Subcutaneous adipose tissue (tissue), 4 donors: ENCODE results near the gene SULT1B1. TPM values are rescaled to one million over a fixed set of nuclear protein-coding genes. Genes with fewer than 3 reads are reported as not detected.

Experiments
- total RNA-seq, 4 donors: library from RNA; depleted of rRNA; stranded (reverse); fragments of >200 nt; gene quantifications; one replicate each; pipeline ENCODE4 v1.1.0, GENCODE V29; 2016
- TF ChIP-seq, protein P1 (sequence below): fragments of 450-650 bp; IDR thresholded peaks from one replicate; pipeline ENCODE4 v1.5.1; 2016; ENCODE audit warnings: low read depth, mild to moderate bottlenecking, control low read depth, antibody characterized with exemption, moderate library complexity

SULT1B1 gene
- total RNA-seq, 4 donors from 2014 or later: 0.75 to 3.3 (median 2.0) TPM

DNA sequence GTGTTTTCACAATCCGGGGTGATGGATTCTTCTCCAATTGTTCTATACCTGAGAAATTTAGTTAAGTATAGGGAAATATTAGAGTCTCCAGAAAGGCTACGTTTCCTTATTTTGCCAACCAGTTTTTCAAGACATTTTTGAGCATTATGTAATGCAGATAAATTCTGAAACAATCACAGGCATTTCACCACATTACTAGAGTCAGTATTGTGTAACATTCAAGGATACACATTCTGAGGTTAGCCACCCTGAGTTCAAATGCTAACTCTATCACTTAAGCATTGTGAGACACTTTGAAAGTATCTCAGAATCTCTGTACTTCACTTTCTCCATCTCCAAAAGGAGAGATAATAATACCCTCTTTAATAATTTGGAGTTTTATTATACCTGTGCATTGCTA lies 10.6 kb downstream of the SULT1B1 start:
- TF ChIP-seq, protein P1, sequence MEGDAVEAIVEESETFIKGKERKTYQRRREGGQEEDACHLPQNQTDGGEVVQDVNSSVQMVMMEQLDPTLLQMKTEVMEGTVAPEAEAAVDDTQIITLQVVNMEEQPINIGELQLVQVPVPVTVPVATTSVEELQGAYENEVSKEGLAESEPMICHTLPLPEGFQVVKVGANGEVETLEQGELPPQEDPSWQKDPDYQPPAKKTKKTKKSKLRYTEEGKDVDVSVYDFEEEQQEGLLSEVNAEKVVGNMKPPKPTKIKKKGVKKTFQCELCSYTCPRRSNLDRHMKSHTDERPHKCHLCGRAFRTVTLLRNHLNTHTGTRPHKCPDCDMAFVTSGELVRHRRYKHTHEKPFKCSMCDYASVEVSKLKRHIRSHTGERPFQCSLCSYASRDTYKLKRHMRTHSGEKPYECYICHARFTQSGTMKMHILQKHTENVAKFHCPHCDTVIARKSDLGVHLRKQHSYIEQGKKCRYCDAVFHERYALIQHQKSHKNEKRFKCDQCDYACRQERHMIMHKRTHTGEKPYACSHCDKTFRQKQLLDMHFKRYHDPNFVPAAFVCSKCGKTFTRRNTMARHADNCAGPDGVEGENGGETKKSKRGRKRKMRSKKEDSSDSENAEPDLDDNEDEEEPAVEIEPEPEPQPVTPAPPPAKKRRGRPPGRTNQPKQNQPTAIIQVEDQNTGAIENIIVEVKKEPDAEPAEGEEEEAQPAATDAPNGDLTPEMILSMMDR: no peak

DNA sequence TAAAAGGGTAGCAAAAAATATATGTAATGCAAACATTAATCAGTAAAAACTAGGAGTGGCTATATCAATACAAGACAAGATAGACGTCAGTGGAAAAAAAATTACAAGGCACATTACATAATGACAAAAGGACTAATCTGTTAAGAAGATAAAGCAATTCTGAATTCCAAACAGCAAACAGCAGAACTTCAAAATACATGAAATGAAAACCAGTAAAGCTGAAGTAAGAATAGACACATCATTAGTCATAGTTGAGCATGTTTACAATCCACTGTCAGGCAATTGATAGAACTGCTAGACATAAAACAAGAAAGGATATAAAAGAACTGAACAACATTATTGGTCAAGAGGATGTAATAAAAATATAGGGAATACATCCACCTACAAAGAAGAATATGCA lies 12.2 kb downstream of the SULT1B1 start:
- TF ChIP-seq, protein P1: no peak

DNA sequence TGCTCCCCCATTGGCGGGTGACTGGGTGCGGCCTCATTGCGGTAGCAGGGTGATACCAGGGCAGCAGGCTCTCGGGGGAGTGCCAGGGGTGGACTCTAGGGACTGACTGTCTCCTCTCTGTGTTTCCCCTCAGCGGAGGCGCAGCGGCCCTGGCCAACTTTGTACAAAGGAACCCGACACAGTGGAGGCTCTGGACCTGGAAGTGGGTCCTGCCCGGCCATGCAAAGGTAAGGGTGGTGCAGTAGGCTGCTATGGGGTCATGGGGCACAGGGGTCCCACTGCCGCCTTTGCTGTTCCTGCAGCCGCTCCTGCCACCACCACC lies 16.3 kb downstream of the SULT1B1 start:
- TF ChIP-seq, protein P1: no peak

DNA sequence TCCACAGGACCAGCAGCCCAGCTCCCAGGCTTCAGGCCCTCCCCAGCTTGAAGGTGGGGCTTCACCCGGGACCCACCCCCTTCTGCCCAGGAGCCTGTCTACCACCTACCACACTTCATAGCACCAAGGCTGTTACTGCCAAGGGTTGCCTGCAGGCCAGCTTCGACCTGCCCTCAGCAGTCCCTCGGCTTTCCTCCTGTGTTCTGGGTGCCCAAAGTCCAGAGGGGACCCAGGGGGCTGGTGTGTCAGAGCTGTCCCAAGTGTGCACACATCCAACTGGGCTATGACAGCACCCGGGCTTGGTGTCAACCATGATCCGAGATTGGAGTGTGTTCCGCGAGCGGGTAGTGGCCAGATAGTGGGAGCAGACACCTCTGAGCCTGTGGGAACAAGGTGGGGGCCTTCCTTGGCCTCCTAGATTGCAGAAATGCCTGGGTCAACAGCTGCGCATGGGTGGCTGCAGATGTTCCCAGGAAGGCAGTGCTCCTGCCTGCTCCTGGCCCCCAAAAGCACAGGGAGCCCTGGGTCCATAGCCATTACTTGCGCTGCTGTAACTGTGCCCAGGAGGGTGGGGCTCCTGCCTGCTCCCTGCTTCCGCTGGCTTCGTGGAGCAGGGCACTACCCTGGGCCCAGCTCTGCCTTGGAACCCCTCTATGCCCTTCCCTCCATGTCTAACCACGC lies 16.8 kb downstream of the SULT1B1 start:
- TF ChIP-seq, protein P1: no peak

DNA sequence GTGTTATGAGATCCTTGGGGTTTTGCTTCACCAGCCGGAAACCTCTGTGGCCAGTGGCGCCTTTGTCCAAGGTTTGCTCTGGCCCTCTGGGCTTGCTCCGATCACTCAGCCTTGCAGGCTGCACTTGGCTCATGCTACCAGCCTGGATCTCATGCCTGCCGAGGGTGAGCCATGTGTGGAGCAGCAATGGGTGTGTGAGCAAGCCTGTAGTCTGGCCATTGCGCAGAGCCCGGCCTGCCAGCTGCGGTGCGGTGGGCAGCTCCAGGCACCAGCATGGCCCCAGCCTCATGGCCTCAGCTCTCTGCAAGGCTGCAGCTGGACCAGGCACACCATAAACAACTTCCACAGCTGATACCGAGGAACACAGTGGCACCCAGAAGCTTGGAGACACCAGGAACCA lies 17.8 kb downstream of the SULT1B1 start:
- TF ChIP-seq, protein P1: no peak

DNA sequence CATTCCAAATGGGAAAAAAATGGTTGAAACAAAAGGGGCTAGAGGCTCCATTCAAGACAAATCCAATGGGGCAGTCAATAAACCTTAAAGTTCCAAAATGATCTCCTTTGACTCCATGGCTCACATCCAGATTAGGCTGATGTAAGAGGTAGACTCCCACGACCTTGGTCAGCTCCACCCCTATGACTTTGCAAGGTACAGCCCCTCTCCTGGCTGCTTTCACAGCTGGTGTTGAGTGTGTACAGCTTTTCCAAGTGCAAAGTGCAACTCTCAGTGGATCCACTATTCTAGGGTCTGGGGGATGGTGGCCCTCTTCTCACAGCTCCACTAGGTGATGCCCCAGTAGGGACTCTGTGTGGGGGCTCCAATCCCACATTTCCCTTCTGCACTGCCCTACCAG lies 21.5 kb downstream of the SULT1B1 start:
- TF ChIP-seq, protein P1: no peak

DNA sequence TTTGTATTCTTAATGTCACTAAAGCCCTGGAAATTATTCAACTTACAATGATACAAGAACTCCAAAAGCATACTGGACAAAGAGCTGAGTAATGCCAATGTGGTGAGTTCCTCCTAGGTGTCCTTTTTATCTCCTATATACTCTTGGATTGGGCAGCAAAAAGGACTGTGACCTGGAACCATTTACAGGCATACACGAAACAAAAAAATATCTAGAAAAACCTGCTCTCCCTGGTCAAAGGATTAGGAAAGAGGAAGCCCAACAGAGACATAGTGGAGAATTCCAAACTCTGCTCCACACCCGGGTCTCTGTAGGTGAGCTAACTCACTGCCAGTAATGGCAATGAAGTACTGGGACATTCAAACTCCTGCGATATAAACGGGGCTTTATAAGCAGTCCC lies 25.3 kb downstream of the SULT1B1 start:
- TF ChIP-seq, protein P1: no peak
